H1 (cell line): ENCODE measurements around the gene KMT5B.

Experiments
- BRCA1 ChIP-seq: IDR thresholded peaks from 2 replicates; pipeline ENCODE4 v1.6.1; 2012; ENCODE audit warnings: low read depth, low read length, improper control_type of control experiment
- CTCF ChIP-seq, 3 experiments: IDR thresholded peaks; 1 replicate in 2 of 3; 2 replicates in 1 of 3; pipeline versions ENCODE4 v1.5.1 to v1.6.1; 2011; ENCODE audit warnings: low read length in 3 of 3, mild to moderate bottlenecking in 3 of 3, inconsistent platforms in 2 of 3, low read depth in 1 of 3, moderate library complexity in 1 of 3; ENCODE audit not compliant: insufficient read depth in 1 of 3; ENCODE audit errors: control extremely low read depth in 1 of 3
- EP300 ChIP-seq, 2 experiments: IDR thresholded peaks; 1 replicate in 1 of 2; 2 replicates in 1 of 2; pipeline ENCODE4 v1.6.1; 2011 to 2012; ENCODE audit warnings: low read depth in 2 of 2, low read length in 2 of 2, mild to moderate bottlenecking in 2 of 2, borderline replicate concordance in 1 of 2, inconsistent platforms in 1 of 2, moderate library complexity in 1 of 2
- KDM1A ChIP-seq: fragments of 200-600, 300-600 bp; sonication (generic); IDR thresholded peaks from 2 replicates; pipeline ENCODE4 v1.7.1; 2016; ENCODE audit warnings: mild to moderate bottlenecking, low read length, borderline replicate concordance
- KDM5A ChIP-seq: fragments of 200-600 bp; IDR thresholded peaks from 2 replicates; pipeline ENCODE4 v1.7.1; 2012; ENCODE audit warnings: mild to moderate bottlenecking, low read length, inconsistent platforms, mixed read lengths
- RFX5 ChIP-seq: IDR thresholded peaks from 2 replicates; pipeline ENCODE4 v1.6.1; 2011; ENCODE audit warnings: low read depth, low read length, improper control_type of control experiment, borderline replicate concordance
- SAP30 ChIP-seq: fragments of 300-600 bp; sonication (generic); IDR thresholded peaks from 2 replicates; pipeline ENCODE4 v1.7.1; 2012; ENCODE audit warnings: low read length, moderate library complexity, mild to moderate bottlenecking, inconsistent platforms; ENCODE audit not compliant: insufficient read depth, insufficient replicate concordance

GRCh38 chr11:68173926-68174325 lies 39.2 kb downstream of the KMT5B start:
- TF ChIP-seq CTCF (IDR thresholded peaks at IDR 0.05; ENCODE audit: control extremely low read depth in 1 of 3, insufficient read depth in 1 of 3, low read depth in 1 of 3, low read length in 3 of 3) (no peak), RFX5 (no peak), EP300 (IDR thresholded peaks at IDR 0.05; ENCODE audit: borderline replicate concordance in 1 of 2, low read depth in 2 of 2, low read length in 2 of 2) (no peak), KDM1A (no peak), BRCA1 (no peak), SAP30 (no peak), KDM5A (no peak)
